GM12878 (cell line): Measurements from ENCODE around the gene ITGA4. TPM values are rescaled to one million over a fixed set of nuclear protein-coding genes. Genes with fewer than 3 reads are reported as not detected.
A peak's percentile ranks its signal among the peaks of the same experiment; 100 is the strongest.

Source experiments
- ATAC-seq: fragments of 200-7000 bp; cut with Tn5 transposase; 3 replicates; pipeline ENCODE4 v1.9.1; 2020; ENCODE audit warnings: mild to moderate bottlenecking, moderate library complexity
- BruUV-seq: library from RNA; stranded (reverse); fragments of 400-500 nt; replicated peaks from 2 replicates; lab custom pipeline; 2021; lab: Mats Ljungman, UMichigan
- CTCF ChIA-PET: fragments of 300-600 bp; sonication (Branson Sonifier 250); formaldehyde crosslinking; extraction: SDS; loops from one replicate; lab custom pipeline; 2021; ENCODE audit warnings: inconsistent platforms; lab: Yijun Ruan, JAX
- POLR2A ChIA-PET: fragments of 350-600 bp; formaldehyde crosslinking; extraction: SDS; loops from one replicate; lab custom pipeline; 2021; ENCODE audit warnings: inconsistent platforms; lab: Charles Lee
- RAD21 ChIA-PET: fragments of 300-600 bp; sonication (Branson Sonifier 250); formaldehyde crosslinking; loops from one replicate; lab custom pipeline; 2023; ENCODE audit warnings: antibody characterized with exemption; ENCODE audit not compliant: unreplicated experiment; lab: Charles Lee
- SMC1A ChIA-PET: fragments of 300-600 bp; sonication (Branson Sonifier 250); formaldehyde crosslinking; loops from one replicate; lab custom pipeline; 2023; ENCODE audit not compliant: unreplicated experiment, uncharacterized antibody; lab: Charles Lee
- DNase-seq: peaks from one replicate; pipeline ENCODE4 v3.0.0-alpha.2; 2011; ENCODE audit warnings: low read depth, low spot score
- FAIRE-seq: peaks from 3 replicates; lab custom pipeline; 2011; peaks lifted over from hg19 to GRCh38; lab: Jason Lieb, UNC
- H2AFZ ChIP-seq: 2 replicates; pipeline ENCODE4 v1.6.0; 2011; ENCODE audit warnings: low read depth, low read length, control low read depth; ENCODE audit not compliant: control insufficient read depth
- H3K27ac ChIP-seq: 2 replicates; pipeline ENCODE4 v1.5.1; 2011; ENCODE audit warnings: control low read depth; ENCODE audit not compliant: control insufficient read depth, insufficient read depth
- H3K27me3 ChIP-seq, 2 experiments: replicated peaks in 1 of 2; 2 replicates each; pipeline versions ENCODE4 v1.6.0 to v1.6.1; 2011; ENCODE audit warnings: low read length in 1 of 2; ENCODE audit not compliant: control insufficient read depth in 2 of 2, insufficient read depth in 2 of 2
- H3K36me3 ChIP-seq, 2 experiments: 2 replicates each; pipeline ENCODE4 v1.5.1; 2011; ENCODE audit warnings: low read length in 1 of 2; ENCODE audit not compliant: control insufficient read depth in 2 of 2, insufficient read depth in 2 of 2
- H3K4me1 ChIP-seq: 2 replicates; pipeline ENCODE4 v1.6.1; 2011; ENCODE audit warnings: mild to moderate bottlenecking, low read length, moderate library complexity, mixed read lengths; ENCODE audit not compliant: control insufficient read depth, insufficient read depth
- H3K4me2 ChIP-seq: 2 replicates; pipeline ENCODE4 v1.6.0; 2011; ENCODE audit warnings: control low read depth; ENCODE audit not compliant: control insufficient read depth, insufficient read depth
- H3K4me3 ChIP-seq: fragments of 200-600 bp; sonication (generic); 2 replicates; pipeline ENCODE4 v1.5.1; 2016
- H3K79me2 ChIP-seq: 2 replicates; pipeline ENCODE4 v1.6.0; 2011; ENCODE audit warnings: low read length; ENCODE audit not compliant: control insufficient read depth, insufficient read depth
- H3K9ac ChIP-seq: 2 replicates; pipeline ENCODE4 v1.8.0; 2011; ENCODE audit warnings: low read length, control low read depth, mixed read lengths; ENCODE audit not compliant: control insufficient read depth, insufficient read depth
- H3K9me3 ChIP-seq: replicated peaks from 3 replicates; pipeline ENCODE4 v1.5.1; 2011; ENCODE audit warnings: mild to moderate bottlenecking, low read length; ENCODE audit not compliant: control insufficient read depth, insufficient read depth
- H4K20me1 ChIP-seq: 2 replicates; pipeline ENCODE4 v1.6.0; 2011; ENCODE audit not compliant: control insufficient read depth, insufficient read depth
- CBX5 ChIP-seq: sonication (generic); IDR thresholded peaks from 2 replicates; pipeline ENCODE4 v1.6.1; 2016; ENCODE audit warnings: low read depth, moderate library complexity, mild to moderate bottlenecking, inconsistent platforms
- CHD4 ChIP-seq: fragments of 200-600 bp; sonication (generic); IDR thresholded peaks from 2 replicates; pipeline ENCODE4 v1.6.1; 2016; ENCODE audit warnings: mild to moderate bottlenecking
- E4F1 ChIP-seq: fragments of 450-650 bp; IDR thresholded peaks from 2 replicates; pipeline ENCODE4 v1.6.1; 2018; ENCODE audit warnings: borderline replicate concordance, mild to moderate bottlenecking; ENCODE audit not compliant: partially characterized antibody
- EGR1 ChIP-seq, 2 experiments: IDR thresholded peaks; 1 replicate in 1 of 2; 2 replicates in 1 of 2; pipeline ENCODE4 v1.6.1; 2011 to 2012; ENCODE audit warnings: low read depth in 2 of 2, low read length in 2 of 2, borderline replicate concordance in 1 of 2, mild to moderate bottlenecking in 1 of 2, moderate library complexity in 1 of 2
- HDGF ChIP-seq: fragments of 450-650 bp; IDR thresholded peaks from 2 replicates; pipeline ENCODE4 v1.6.1; 2016; ENCODE audit warnings: antibody characterized with exemption
- MAX ChIP-seq: IDR thresholded peaks from 2 replicates; pipeline ENCODE4 v1.6.1; 2012; ENCODE audit warnings: low read depth, low read length, improper control_type of control experiment
- SREBF2 ChIP-seq: IDR thresholded peaks from 2 replicates; pipeline ENCODE4 v1.6.1; 2012; ENCODE audit warnings: mild to moderate bottlenecking, low read length
- TCF12 ChIP-seq: IDR thresholded peaks from 2 replicates; pipeline ENCODE4 v1.6.1; 2011; ENCODE audit warnings: low read depth, mild to moderate bottlenecking, low read length
- WGBS: methylation state at CpG from one replicate; pipeline ENCODE4 v1.1.6; 2016; ENCODE audit warnings: low lambda C conversion rate; ENCODE audit not compliant: insufficient replicate concordance, insufficient coverage; ENCODE audit errors: missing lambda C conversion rate; 5-methylcytosine and 5-hydroxymethylcytosine counted together
- in situ Hi-C: fragments of 300-500 bp; cut with MboI; formaldehyde crosslinking; loops from 9 replicates; pipeline ENCODE4 v1.14.3; 2018; ENCODE audit warnings: mixed read lengths
- intact Hi-C: fragments of 100-400 bp; cut with micrococcal nuclease; formaldehyde crosslinking; loops from one replicate; pipeline ENCODE4 v1.14.2; 2022; ENCODE audit not compliant: unreplicated experiment
- polyA plus RNA-seq, 11 experiments: library from polyadenylated mRNA; depleted of rRNA in 4 of 11; unstranded in 6 of 11; stranded (reverse) in 5 of 11; fragments of >200 nt; fragmentation: Nextera tagmentation in 4 of 11; fragmentation: Illumina TruSeq in 1 of 11; extraction: Ambion mirVana in 4 of 11; extraction: Trizol in 1 of 11; gene quantifications; 1 replicate in 1 of 11; 2 replicates in 10 of 11; pipeline versions ENCODE4 v1.2.1 to v1.2.3, GENCODE V29; 2011 to 2016; ENCODE audit warnings: inconsistent platforms in 2 of 11, missing spikeins in 2 of 11, low read depth in 1 of 11
- total RNA-seq, 4 experiments: library from RNA; depleted of rRNA in 3 of 4; stranded (reverse); fragments of >200 nt in 3 of 4; fragmentation: Illumina TruSeq in 1 of 4; extraction: Trizol in 1 of 4; gene quantifications; 2 replicates each; pipeline versions ENCODE4 v1.2.1 to v1.2.3, GENCODE V29; 2013 to 2021
- TF ChIP-seq, protein P1 (sequence below): fragments of 450-650 bp; IDR thresholded peaks from 2 replicates; pipeline ENCODE4 v1.6.1; 2018; ENCODE audit warnings: mild to moderate bottlenecking, low read depth, moderate library complexity; ENCODE audit not compliant: partially characterized antibody

Gene ITGA4
- total and polyA plus RNA-seq, 10 of the 15 experiments (the other 5 are each of a cell fraction or from before 2014, with no cell fraction given) = 12.4 to 87.9 (median 63.5) TPM

GRCh38 chr2:181566334-181567032 lies 109.3 kb downstream of the ITGA4 start (continued):
- TF ChIP-seq SREBF2 = no peak
- no peak for TF ChIP-seq HDGF
- TF ChIP-seq CHD4 = no peak

- no peak overlapping the region for H3K9ac ChIP-seq
- no peak for DNase-seq
- H3K4me3 ChIP-seq = no peak overlapping the region
- no peaks in the 10 kb centered on the region for H3K36me3 ChIP-seq
- SMC1A ChIA-PET = interaction anchor here (0.6 to 11.5 kb wide), 6 partner anchors 8 to 466 kb away, joined by 3 to 337 read pairs (median 4); no protein-coding TSS in a partner anchor
- no peaks in the 10 kb centered on the region for H3K4me1 ChIP-seq
- WGBS = 65% methylated on average over 2 of the region's 2 CpGs
- intact Hi-C loops = loop anchor here (10.0 kb wide), 1 partner anchor 465 kb away; no protein-coding TSS in a partner anchor
- no peak overlapping the region for H3K27ac ChIP-seq
- H2AFZ ChIP-seq = no peak overlapping the region
- H3K79me2 ChIP-seq = no peaks in the 10 kb centered on the region
- TF ChIP-seq E4F1 (no peak), TCF12 (no peak), EGR1 (IDR thresholded peaks at IDR 0.05; ENCODE audit: borderline replicate concordance in 1 of 2, low read depth in 2 of 2, low read length in 2 of 2) (no peak), CBX5 (no peak), MAX (no peak)
- TF ChIP-seq, protein P1, sequence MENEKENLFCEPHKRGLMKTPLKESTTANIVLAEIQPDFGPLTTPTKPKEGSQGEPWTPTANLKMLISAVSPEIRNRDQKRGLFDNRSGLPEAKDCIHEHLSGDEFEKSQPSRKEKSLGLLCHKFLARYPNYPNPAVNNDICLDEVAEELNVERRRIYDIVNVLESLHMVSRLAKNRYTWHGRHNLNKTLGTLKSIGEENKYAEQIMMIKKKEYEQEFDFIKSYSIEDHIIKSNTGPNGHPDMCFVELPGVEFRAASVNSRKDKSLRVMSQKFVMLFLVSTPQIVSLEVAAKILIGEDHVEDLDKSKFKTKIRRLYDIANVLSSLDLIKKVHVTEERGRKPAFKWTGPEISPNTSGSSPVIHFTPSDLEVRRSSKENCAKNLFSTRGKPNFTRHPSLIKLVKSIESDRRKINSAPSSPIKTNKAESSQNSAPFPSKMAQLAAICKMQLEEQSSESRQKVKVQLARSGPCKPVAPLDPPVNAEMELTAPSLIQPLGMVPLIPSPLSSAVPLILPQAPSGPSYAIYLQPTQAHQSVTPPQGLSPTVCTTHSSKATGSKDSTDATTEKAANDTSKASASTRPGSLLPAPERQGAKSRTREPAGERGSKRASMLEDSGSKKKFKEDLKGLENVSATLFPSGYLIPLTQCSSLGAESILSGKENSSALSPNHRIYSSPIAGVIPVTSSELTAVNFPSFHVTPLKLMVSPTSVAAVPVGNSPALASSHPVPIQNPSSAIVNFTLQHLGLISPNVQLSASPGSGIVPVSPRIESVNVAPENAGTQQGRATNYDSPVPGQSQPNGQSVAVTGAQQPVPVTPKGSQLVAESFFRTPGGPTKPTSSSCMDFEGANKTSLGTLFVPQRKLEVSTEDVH = no peak
- TF ChIP-seq, all 136 proteins: peak for 0
- CTCF ChIA-PET = interaction anchor here (0.9 to 10.3 kb wide), 6 partner anchors 7 to 465 kb away, joined by 3 to 359 read pairs (median 34); no protein-coding TSS in a partner anchor
- RAD21 ChIA-PET = interaction anchor here (2.1 to 9.0 kb wide), 4 partner anchors 16 to 465 kb away, joined by 16 to 254 read pairs (median 52); no protein-coding TSS in a partner anchor
- ATAC-seq (no peak), FAIRE-seq (peak; percentile 54)
- peaks cover 2 to 3% of the 10 kb centered on the region in 2 experiments; a peak in 2 of 4 replicates for H3K27me3 ChIP-seq
- BruUV-seq = no TSS peak
- in situ Hi-C loops = no loop called here
- no peaks in the 10 kb centered on the region for H3K9me3 ChIP-seq
- POLR2A ChIA-PET = no interaction called here
- no peaks in the 10 kb centered on the region for H4K20me1 ChIP-seq
- no peak overlapping the region for H3K4me2 ChIP-seq
Measured at GRCh38 chr2:181570059-181570458, 112.9 kb downstream of the ITGA4 start.
